Esophagus squamous epithelium (tissue), 4 donors: ENCODE results near the gene TBC1D2B.

Experiments used
- CTCF ChIP-seq, 6 experiments: fragments of 450-650 bp in 4 of 6; fragments of 200-600 bp in 2 of 6; sonication (generic) in 2 of 6; IDR thresholded peaks; one replicate each; pipeline ENCODE4 v1.5.1; 2016 to 2019; ENCODE audit warnings: antibody characterized with exemption in 6 of 6, mild to moderate bottlenecking in 4 of 6, moderate library complexity in 4 of 6
- POLR2A ChIP-seq, 4 donors: fragments of 450-650 bp; IDR thresholded peaks; one replicate each; pipeline ENCODE4 v1.6.1; 2017; ENCODE audit warnings: antibody characterized with exemption in 4 of 4, mild to moderate bottlenecking in 4 of 4, moderate library complexity in 3 of 4

- TF ChIP-seq CTCF (IDR thresholded peaks at IDR 0.05) (no peak), POLR2A (IDR thresholded peaks at IDR 0.05) (no peak)
These were observed 25.0 kb downstream of the TBC1D2B start for GRCh38 chr15:78052545-78052944.
